HepG2 (cell line): Measurements from ENCODE around the gene GRK6. TPM values are rescaled to one million over a fixed set of nuclear protein-coding genes. Genes with fewer than 3 reads are reported as not detected.

Source experiments
- BHLHE40 ChIP-seq: IDR thresholded peaks from 2 replicates; pipeline ENCODE4 v1.6.1; 2011; ENCODE audit warnings: low read length, improper control_type of control experiment
- CHD4 ChIP-seq: fragments of 200-600 bp; sonication (generic); IDR thresholded peaks from 2 replicates; pipeline ENCODE4 v1.7.0; 2017; ENCODE audit warnings: mild to moderate bottlenecking, low read length, borderline replicate concordance
- ERF ChIP-seq: IDR thresholded peaks from 2 replicates; pipeline ENCODE4 v1.6.1; 2018; ENCODE audit warnings: missing biosample characterization, missing genetic modification reagents
- HNRNPLL ChIP-seq: fragments of 200-400 bp; formaldehyde crosslinking; IDR thresholded peaks from 2 replicates; pipeline ENCODE4 v1.6.1; 2017; ENCODE audit warnings: mild to moderate bottlenecking, low read depth, low read length; ENCODE audit not compliant: poor library complexity, severe bottlenecking
- KLF15 ChIP-seq: sonication (generic); formaldehyde crosslinking; IDR thresholded peaks from 2 replicates; pipeline ENCODE4 v1.8.1; 2023; ENCODE audit warnings: borderline replicate concordance, mild to moderate bottlenecking, inconsistent platforms, missing genetic modification reagents, mixed read lengths
- POLR2G ChIP-seq: fragments of 200-400 bp; formaldehyde crosslinking; IDR thresholded peaks from 2 replicates; pipeline ENCODE4 v1.6.1; 2018; ENCODE audit warnings: mild to moderate bottlenecking, low read depth, low read length, moderate library complexity
- SIN3A ChIP-seq: IDR thresholded peaks from 2 replicates; pipeline ENCODE4 v1.6.1; 2011; ENCODE audit warnings: low read depth, mild to moderate bottlenecking, control low read depth, low read length, borderline replicate concordance
- ZBTB1 ChIP-seq: sonication (generic); formaldehyde crosslinking; IDR thresholded peaks from 2 replicates; pipeline ENCODE4 v1.4.0; 2020; ENCODE audit warnings: missing genetic modification reagents, borderline replicate concordance
- ZFP62 ChIP-seq: sonication (generic); formaldehyde crosslinking; IDR thresholded peaks from 2 replicates; pipeline ENCODE4 v1.4.0; 2020; ENCODE audit warnings: missing genetic modification reagents
- ZNF225 ChIP-seq: sonication (generic); formaldehyde crosslinking; IDR thresholded peaks from 2 replicates; pipeline ENCODE4 v1.4.0; 2020; ENCODE audit warnings: mild to moderate bottlenecking, missing genetic modification reagents
- ZNF501 ChIP-seq: sonication (generic); formaldehyde crosslinking; IDR thresholded peaks from 2 replicates; pipeline ENCODE4 v1.5.1; 2020; ENCODE audit warnings: mild to moderate bottlenecking, moderate library complexity, missing genetic modification reagents
- ZNF782 ChIP-seq: sonication (generic); formaldehyde crosslinking; IDR thresholded peaks from 2 replicates; pipeline ENCODE4 v1.4.0; 2020; ENCODE audit warnings: missing genetic modification reagents, mild to moderate bottlenecking, borderline replicate concordance
- polyA plus RNA-seq, 8 experiments: library from polyadenylated mRNA; depleted of rRNA in 3 of 8; stranded (reverse) in 7 of 8; unstranded in 1 of 8; fragments of >200 nt; fragmentation: Illumina TruSeq in 4 of 8; extraction: Trizol in 4 of 8; gene quantifications; 2 replicates each; pipeline versions ENCODE4 v1.2.1 to v1.2.3, GENCODE V29; 2011 to 2016; ENCODE audit warnings: low read depth in 4 of 8, missing spikeins in 1 of 8, mixed read lengths in 1 of 8; ENCODE audit not compliant: insufficient read depth in 1 of 8
- total RNA-seq, 5 experiments: library from RNA; depleted of rRNA; stranded (reverse); fragments of >200 nt; fragmentation: Illumina TruSeq; extraction: Trizol; gene quantifications; 2 replicates each; pipeline ENCODE4 v1.2.3, GENCODE V29; 2016; ENCODE audit warnings: low read depth in 1 of 5
- TF ChIP-seq, protein P1 (sequence below): sonication (generic); formaldehyde crosslinking; IDR thresholded peaks from 2 replicates; pipeline ENCODE4 v1.5.0; 2020; ENCODE audit warnings: mild to moderate bottlenecking, missing genetic modification reagents
- TF ChIP-seq, protein P2 (sequence below): sonication (generic); formaldehyde crosslinking; IDR thresholded peaks from 2 replicates; pipeline ENCODE4 v1.4.0; 2020; ENCODE audit warnings: missing genetic modification reagents, borderline replicate concordance
- TF ChIP-seq, protein P3 (sequence below): sonication (generic); formaldehyde crosslinking; IDR thresholded peaks from 2 replicates; pipeline ENCODE4 v1.5.0; 2020; ENCODE audit warnings: mild to moderate bottlenecking, missing genetic modification reagents
- TF ChIP-seq, protein P4 (sequence below): sonication (generic); formaldehyde crosslinking; IDR thresholded peaks from 2 replicates; pipeline ENCODE4 v1.5.0; 2020; ENCODE audit warnings: mild to moderate bottlenecking, missing genetic modification reagents
- TF ChIP-seq, protein P5 (sequence below): sonication (generic); formaldehyde crosslinking; IDR thresholded peaks from 2 replicates; pipeline ENCODE4 v1.8.0; 2022; ENCODE audit warnings: mild to moderate bottlenecking, missing genetic modification reagents; ENCODE audit not compliant: insufficient replicate concordance

The GRK6 gene
- total and polyA plus RNA-seq, 2 of the 13 experiments (the other 11 are each of a cell fraction or from before 2014, with no cell fraction given): 13.2 to 19.9 TPM

DNA sequence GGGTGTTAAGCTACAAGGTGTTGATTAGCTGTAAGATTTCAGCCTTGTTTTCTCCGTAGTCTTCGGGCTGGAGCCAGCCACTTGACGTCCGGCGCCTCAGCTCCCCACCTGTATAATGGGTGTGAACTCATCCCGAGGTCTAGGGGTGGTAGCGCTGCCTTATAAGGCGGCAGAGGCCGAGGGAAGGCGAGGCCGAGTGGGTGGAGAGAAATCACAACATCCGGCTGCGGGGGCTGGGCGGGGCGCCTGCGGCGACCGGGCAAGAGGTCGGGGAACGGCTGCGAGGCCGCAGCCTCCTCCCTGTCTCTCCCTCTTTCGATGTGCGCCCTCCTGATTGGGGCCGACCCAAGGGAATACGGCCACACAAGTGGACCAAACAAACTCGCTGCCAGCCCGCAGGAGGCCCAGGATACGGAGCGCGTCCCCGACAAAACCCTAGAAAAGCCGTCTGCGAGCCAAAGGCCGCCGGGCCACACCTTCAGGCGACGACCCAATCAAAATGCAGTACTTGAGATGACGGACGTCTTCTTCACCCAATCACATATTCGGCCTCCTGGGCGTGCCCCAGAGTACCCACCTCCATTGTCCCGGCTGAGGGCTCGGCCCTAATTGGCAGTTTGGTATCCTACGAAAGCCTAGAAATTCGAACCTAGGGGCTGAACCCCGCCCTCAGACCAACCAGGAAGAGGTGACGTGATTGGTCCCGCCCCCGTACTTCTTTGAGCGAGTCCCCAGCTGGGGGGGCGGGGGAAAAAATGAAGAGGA lies 493 bp upstream of the GRK6 start (continued):
- TF ChIP-seq ZNF501 (CRISPR knock-in tag) (peak; percentile 91), KLF15 (CRISPR knock-in tag) (peak; percentile 40; the same call in 1 of the 2 replicates), ERF (CRISPR knock-in tag) (no peak), POLR2G (peak; percentile 85), CHD4 (no peak; the same call in 1 of the 2 replicates), ZNF225 (CRISPR knock-in tag) (no peak), ZFP62 (no peak), ZBTB1 (CRISPR knock-in tag) (no peak), SIN3A (0 out of 2 replicates have a peak, but pooled peaks have one; percentile 28), BHLHE40 (no peak), ZNF782 (CRISPR knock-in tag) (no peak), HNRNPLL (peak; percentile 70)
- TF ChIP-seq, protein P1, sequence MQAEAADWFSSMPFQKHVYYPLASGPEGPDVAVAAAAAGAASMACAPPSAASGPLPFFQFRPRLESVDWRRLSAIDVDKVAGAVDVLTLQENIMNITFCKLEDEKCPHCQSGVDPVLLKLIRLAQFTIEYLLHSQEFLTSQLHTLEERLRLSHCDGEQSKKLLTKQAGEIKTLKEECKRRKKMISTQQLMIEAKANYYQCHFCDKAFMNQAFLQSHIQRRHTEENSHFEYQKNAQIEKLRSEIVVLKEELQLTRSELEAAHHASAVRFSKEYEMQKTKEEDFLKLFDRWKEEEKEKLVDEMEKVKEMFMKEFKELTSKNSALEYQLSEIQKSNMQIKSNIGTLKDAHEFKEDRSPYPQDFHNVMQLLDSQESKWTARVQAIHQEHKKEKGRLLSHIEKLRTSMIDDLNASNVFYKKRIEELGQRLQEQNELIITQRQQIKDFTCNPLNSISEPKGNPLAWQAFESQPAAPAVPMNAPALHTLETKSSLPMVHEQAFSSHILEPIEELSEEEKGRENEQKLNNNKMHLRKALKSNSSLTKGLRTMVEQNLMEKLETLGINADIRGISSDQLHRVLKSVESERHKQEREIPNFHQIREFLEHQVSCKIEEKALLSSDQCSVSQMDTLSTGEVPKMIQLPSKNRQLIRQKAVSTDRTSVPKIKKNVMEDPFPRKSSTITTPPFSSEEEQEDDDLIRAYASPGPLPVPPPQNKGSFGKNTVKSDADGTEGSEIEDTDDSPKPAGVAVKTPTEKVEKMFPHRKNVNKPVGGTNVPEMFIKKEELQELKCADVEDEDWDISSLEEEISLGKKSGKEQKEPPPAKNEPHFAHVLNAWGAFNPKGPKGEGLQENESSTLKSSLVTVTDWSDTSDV (CRISPR knock-in tag): no peak
- TF ChIP-seq, protein P2, sequence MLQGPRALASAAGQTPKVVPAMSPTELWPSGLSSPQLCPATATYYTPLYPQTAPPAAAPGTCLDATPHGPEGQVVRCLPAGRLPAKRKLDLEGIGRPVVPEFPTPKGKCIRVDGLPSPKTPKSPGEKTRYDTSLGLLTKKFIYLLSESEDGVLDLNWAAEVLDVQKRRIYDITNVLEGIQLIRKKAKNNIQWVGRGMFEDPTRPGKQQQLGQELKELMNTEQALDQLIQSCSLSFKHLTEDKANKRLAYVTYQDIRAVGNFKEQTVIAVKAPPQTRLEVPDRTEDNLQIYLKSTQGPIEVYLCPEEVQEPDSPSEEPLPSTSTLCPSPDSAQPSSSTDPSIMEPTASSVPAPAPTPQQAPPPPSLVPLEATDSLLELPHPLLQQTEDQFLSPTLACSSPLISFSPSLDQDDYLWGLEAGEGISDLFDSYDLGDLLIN (CRISPR knock-in tag): no peak; the same call in 1 of the 2 replicates
- TF ChIP-seq, protein P3, sequence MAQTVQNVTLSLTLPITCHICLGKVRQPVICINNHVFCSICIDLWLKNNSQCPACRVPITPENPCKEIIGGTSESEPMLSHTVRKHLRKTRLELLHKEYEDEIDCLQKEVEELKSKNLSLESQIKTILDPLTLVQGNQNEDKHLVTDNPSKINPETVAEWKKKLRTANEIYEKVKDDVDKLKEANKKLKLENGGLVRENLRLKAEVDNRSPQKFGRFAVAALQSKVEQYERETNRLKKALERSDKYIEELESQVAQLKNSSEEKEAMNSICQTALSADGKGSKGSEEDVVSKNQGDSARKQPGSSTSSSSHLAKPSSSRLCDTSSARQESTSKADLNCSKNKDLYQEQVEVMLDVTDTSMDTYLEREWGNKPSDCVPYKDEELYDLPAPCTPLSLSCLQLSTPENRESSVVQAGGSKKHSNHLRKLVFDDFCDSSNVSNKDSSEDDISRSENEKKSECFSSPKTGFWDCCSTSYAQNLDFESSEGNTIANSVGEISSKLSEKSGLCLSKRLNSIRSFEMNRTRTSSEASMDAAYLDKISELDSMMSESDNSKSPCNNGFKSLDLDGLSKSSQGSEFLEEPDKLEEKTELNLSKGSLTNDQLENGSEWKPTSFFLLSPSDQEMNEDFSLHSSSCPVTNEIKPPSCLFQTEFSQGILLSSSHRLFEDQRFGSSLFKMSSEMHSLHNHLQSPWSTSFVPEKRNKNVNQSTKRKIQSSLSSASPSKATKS (CRISPR knock-in tag): no peak
- TF ChIP-seq, protein P4, sequence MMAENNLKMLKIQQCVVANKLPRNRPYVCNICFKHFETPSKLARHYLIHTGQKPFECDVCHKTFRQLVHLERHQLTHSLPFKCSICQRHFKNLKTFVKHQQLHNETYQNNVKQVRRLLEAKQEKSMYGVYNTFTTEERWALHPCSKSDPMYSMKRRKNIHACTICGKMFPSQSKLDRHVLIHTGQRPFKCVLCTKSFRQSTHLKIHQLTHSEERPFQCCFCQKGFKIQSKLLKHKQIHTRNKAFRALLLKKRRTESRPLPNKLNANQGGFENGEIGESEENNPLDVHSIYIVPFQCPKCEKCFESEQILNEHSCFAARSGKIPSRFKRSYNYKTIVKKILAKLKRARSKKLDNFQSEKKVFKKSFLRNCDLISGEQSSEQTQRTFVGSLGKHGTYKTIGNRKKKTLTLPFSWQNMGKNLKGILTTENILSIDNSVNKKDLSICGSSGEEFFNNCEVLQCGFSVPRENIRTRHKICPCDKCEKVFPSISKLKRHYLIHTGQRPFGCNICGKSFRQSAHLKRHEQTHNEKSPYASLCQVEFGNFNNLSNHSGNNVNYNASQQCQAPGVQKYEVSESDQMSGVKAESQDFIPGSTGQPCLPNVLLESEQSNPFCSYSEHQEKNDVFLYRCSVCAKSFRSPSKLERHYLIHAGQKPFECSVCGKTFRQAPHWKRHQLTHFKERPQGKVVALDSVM (CRISPR knock-in tag): peak; percentile 85
- TF ChIP-seq, protein P5, sequence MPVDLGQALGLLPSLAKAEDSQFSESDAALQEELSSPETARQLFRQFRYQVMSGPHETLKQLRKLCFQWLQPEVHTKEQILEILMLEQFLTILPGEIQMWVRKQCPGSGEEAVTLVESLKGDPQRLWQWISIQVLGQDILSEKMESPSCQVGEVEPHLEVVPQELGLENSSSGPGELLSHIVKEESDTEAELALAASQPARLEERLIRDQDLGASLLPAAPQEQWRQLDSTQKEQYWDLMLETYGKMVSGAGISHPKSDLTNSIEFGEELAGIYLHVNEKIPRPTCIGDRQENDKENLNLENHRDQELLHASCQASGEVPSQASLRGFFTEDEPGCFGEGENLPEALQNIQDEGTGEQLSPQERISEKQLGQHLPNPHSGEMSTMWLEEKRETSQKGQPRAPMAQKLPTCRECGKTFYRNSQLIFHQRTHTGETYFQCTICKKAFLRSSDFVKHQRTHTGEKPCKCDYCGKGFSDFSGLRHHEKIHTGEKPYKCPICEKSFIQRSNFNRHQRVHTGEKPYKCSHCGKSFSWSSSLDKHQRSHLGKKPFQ (CRISPR knock-in tag): no peak
